GM18951 (cell line): ENCODE data around the gene CASKIN1.
"Not testable (repeated sequence)": the region's sequence is repeated elsewhere in the genome, so short reads cannot be mapped to it uniquely, and the experiment has no call there.

Experiments used
- POLR2A ChIP-seq: IDR thresholded peaks from 4 replicates; pipeline ENCODE4 v1.6.1; 2011; ENCODE audit warnings: mild to moderate bottlenecking; ENCODE audit not compliant: insufficient read length, insufficient read depth; ENCODE audit errors: extremely low read depth
- in situ Hi-C: fragments of 300-500 bp; cut with MboI; formaldehyde crosslinking; loops from one replicate; pipeline ENCODE4 v1.12.0; 2022; ENCODE audit warnings: low sequenced_read_pairs, mixed read lengths, inconsistent platforms; ENCODE audit not compliant: unreplicated experiment

The CASKIN1 gene, protein sequence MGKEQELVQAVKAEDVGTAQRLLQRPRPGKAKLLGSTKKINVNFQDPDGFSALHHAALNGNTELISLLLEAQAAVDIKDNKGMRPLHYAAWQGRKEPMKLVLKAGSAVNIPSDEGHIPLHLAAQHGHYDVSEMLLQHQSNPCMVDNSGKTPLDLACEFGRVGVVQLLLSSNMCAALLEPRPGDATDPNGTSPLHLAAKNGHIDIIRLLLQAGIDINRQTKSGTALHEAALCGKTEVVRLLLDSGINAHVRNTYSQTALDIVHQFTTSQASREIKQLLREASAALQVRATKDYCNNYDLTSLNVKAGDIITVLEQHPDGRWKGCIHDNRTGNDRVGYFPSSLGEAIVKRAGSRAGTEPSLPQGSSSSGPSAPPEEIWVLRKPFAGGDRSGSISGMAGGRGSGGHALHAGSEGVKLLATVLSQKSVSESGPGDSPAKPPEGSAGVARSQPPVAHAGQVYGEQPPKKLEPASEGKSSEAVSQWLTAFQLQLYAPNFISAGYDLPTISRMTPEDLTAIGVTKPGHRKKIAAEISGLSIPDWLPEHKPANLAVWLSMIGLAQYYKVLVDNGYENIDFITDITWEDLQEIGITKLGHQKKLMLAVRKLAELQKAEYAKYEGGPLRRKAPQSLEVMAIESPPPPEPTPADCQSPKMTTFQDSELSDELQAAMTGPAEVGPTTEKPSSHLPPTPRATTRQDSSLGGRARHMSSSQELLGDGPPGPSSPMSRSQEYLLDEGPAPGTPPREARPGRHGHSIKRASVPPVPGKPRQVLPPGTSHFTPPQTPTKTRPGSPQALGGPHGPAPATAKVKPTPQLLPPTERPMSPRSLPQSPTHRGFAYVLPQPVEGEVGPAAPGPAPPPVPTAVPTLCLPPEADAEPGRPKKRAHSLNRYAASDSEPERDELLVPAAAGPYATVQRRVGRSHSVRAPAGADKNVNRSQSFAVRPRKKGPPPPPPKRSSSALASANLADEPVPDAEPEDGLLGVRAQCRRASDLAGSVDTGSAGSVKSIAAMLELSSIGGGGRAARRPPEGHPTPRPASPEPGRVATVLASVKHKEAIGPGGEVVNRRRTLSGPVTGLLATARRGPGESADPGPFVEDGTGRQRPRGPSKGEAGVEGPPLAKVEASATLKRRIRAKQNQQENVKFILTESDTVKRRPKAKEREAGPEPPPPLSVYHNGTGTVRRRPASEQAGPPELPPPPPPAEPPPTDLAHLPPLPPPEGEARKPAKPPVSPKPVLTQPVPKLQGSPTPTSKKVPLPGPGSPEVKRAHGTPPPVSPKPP (N-terminal part only)

DNA sequence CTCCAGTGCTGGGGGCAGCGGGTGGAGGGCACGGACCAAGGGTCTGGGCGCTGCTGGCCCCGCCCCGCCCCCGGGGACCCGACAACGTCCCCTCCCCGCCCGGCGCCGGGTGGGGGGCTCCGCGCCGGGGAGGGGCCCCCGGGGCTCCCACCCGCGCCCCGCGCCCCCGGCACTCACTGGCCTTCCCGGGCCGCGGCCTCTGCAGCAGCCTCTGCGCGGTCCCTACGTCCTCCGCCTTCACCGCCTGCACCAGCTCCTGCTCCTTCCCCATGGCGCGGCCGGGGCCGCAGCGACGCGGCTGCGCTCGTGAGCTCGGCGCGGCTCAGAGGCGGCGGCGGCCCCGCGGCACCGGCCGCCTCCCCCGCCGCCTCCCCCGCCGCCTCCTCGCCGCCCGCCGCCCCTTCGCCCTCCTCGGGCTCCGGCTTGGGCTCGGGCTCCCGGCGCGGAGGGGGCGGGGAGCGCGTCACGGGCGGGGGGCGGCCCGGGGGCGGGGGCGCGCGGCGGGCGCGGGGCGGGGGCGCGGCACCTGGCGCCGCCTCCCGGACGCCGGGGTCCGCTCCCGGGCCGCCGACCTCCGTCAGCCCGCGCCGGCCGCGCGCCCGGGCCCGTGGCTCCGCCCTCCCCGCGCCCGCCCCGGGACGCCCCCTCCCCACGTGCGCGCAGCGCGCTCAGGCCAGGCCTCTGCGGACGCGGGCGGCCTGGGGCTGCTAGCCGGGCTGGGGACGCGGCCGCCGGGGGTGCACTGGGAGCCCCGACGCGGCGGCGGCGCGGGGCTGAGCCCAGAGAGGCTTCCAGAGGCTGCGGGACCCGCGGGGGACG, at the start of gene CASKIN1:
CASKIN1 (minus strand) TSS at position 444 of the 819 bp plus-strand sequence; CDS start at position 271, 173 bp downstream.
- in situ Hi-C loops, result no loop called here
- TF ChIP-seq POLR2A, result no peak

DNA sequence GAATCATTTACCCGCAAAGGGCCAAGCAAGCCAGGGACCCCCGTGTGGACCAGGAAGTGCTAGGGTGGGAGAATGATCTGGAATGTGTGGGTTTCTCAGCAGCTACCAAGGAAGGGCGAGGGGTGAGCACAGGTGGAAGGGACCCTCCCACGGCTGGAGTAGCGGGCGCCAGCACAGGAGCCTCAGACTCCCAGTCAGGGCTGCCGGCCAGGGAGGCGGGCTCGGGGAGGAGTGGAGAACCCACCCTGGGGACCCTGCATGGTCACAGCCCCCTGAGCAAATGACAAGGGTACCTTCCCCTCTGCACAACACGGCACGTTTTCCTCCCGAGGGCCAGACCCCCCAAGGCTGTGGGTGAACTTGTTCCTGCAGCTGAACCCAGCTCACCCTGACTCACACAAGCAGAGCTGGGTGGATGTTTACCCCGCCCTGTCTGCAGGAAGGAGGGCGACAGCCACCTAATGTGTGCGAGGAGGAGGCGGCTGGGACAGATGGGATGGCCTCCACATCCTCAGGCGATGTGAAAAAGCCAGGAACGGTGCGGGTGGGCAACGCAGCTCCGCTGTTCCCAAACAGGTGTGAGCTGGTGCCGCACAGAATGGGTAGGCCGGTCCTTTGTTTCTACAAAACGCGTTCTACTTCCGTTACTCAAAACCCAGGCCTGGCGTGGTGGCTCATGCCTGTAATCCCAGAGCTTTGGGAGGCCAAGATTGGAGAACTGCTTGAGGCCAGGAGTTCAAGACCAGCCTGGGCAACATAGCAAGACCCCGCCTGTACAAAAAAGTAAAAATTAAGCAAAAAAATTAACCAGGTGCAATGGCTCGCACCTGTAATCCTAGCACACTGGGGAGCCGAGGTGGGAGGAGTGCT, 48.8 kb upstream of the CASKIN1 start:
- TF ChIP-seq POLR2A, result no peak
- in situ Hi-C loops, result no loop called here

DNA sequence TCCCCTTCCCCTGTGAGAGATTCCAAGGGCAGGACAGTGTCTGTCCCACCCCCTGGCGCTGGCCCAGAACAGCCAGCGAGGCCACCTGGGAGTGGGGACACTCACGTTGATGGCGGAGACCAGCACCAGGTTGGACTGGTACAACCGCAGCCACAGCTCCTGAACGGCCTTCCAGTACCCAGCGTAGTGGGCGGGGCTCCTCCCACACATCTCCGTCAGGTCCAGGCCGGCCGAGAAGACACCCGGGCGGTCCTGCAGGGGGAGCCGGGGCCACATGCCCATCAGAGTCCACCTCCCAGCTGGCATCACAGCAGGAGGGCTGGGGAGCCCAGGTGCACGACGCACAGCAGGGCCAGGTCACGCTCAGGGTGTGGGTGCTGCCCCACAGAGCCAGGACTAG, 47.9 kb upstream of the CASKIN1 start:
- in situ Hi-C loops, result no loop called here
- no peak for TF ChIP-seq POLR2A

DNA sequence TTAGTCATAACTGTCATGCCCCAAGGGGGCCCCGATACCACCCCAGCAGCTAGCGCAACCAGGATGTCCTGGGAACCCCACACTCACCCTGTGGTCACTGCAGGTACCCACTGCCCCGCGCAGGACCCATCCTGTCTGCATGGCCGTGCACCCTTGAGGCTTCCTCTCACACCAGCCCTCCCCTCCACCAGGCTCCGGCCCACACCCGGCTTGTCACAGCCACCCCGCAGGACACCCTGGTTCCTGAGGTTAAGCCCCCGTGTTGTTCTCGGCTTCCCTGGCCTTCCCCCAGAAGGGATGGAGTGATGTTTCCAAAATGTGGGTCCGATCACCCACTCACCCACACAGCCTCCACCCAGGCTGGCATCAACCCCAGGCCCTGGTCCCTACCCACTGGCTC, 47.4 kb upstream of the CASKIN1 start:
- in situ Hi-C loops, result no loop called here
- TF ChIP-seq POLR2A, result no peak

DNA sequence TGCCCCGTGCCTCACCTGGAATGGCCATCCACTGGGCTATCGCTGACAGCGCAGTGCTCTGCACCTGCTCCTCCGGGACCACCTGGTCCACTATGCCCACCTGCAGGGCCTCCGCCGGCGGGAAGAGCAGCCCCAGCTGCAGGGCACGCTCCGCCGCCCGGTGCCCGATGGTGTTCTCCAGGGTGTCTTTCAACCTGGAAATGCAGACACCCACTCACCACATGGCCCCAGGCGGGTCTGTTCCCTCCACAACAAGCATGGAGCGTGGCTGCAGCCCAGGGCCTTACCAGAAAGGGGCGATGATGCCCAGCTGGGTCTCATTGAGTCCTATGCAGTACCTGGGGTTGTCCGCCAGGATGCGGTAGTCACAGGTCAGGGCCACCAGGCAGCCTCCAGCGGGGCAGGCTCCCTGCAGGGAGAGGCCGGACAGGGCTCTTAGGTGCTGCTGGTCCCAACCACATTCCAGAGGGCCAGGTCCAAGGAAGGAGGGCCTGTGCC, 46.7 kb upstream of the CASKIN1 start:
- no peak for TF ChIP-seq POLR2A
- in situ Hi-C loops, result no loop called here

DNA sequence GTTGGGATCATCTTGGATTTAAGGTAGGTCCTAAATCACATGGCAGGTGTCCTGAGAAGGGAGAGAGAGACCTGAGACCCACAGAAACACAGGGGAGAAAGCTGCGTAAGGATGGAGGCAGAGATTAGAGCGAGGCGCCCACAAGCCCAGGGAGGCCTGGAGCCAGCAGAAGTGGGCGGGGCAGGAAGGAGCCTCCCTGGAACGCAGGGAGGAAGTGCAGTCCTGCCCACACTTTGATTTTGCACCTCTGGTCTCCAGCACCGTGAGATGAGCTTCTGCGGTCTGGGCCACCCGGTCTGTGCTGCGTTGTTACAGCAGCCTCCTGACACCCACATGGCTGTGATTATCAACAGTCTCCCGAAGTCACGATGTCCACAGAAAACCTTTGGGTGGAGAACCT, 46.2 kb upstream of the CASKIN1 start:
- TF ChIP-seq POLR2A, result no peak
- in situ Hi-C loops, result no loop called here

DNA sequence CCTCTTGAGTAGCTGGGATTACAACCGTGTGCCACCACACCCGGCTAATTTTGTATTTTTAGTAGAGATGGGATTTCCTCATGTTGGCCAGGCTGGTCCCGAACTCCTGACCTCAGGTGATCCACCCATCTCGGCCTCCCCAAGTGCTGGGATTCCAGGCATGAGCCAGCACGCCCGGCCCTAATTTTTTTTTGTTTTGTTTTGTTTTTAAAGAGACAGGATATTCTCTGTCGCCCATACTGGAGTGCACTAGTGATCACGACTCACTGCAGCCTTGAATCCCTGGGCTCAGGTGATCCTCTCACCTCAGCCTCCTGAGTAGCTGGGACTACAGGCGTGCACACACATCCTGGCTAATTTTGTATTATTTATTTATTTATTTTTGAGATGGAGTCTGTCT, 43.9 kb upstream of the CASKIN1 start:
- in situ Hi-C loops, result not testable (repeated sequence)

DNA sequence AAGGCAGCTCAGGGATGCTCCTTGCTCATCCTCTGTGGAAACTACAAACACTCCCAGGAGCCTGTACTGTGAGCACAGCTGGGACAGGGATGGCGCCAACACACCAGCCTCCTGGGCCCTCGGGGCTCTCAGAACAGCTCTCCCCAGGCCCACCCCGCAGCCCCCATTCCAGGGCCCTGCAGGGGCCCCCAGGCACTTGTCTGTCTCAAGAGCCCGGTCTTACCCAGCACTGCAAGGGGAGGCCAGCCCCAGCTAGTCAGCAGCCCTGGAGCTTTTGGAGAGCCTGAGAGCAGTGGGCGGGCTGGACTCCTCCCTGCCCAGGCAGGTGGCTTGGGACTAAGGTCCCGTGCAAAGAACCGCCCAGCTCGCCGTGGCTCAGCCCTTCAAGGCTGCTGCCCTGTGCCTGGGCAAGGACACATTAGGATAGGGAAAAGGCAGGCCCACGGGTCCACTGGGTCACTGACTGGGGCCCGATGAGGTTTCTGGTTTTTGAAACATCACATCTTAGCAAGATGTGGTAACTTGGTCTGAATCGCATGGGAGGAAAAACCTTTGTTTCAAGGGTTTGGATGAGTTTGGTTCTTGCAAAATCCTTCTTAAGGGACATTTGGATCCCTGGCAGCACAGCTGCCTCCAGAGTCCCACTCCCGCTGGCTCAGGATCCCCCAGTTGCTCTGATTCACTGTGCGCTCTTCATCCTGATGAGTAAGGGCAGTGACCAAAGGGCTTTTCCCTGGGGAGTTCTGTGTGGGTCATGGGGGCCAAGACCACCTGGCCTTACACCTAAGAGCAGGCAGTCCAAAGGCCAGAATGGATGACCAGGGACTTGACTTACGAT, 42.7 kb upstream of the CASKIN1 start:
- in situ Hi-C loops, result no loop called here
- no peak for TF ChIP-seq POLR2A

DNA sequence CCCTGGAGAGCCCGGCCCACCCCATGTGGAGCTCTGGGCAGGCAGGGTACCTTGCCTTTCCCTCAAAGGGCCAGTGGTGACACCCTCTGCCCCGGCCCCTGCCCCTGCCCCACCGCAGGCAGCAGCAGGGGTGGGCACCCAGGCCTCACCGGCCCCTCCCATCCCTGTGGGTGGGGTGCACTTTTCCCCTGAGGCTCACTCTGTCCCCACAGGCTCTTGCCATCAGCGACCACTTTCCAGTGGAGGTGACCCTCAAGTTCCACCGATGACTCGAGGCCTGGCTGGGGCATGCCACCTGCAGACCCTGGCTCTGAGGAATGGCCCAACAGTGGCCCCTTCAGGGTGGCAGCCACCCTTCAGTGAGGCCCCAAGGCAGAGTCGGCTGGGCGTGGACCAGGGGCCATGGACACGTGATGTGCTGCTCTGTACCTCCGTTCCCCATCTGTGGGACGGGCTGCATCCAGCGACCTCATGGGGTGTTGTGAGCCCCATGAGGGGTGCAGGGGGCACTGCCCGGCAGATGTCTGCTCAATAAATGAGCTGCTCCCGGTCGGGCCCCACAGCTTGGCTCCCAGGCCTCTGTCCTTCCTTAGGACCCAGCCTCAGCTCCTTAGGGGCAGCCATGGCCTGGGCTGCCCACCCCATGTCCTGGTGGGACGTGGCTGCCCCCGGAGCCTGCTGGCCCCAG, 41.9 kb upstream of the CASKIN1 start:
- TF ChIP-seq POLR2A, result peak; percentile 23
- in situ Hi-C loops, result no loop called here

DNA sequence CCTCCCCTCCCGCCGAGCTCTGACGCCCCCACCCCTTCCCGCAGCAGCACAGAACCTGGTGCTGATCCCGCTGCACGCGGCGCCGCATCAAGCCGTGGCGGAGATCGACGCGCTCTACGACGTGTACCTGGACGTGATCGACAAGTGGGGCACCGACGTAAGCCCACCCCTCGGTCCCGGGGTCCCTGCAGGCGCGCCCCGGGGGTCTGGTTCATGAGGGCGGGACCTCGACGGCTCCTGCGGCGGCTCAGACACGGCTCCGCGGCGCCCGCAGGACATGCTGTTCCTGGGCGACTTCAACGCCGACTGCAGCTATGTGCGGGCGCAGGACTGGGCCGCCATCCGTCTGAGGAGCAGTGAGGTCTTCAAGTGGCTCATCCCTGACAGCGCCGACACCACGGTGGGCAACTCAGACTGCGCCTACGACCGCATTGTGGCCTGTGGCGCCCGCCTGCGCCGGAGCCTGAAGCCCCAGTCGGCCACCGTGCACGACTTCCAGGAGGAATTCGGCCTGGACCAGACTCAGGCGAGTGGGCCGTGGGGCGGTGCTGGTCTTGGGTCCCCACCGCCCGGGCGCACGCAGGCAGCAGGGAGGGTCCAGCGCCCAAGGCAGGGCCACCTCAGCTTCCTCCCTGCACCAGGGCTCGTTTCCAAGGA, 41.2 kb upstream of the CASKIN1 start:
- in situ Hi-C loops, result no loop called here
- TF ChIP-seq POLR2A, result no peak
